ENCODE measurements around the gene RAP1A.

The RAP1A gene

DNA sequence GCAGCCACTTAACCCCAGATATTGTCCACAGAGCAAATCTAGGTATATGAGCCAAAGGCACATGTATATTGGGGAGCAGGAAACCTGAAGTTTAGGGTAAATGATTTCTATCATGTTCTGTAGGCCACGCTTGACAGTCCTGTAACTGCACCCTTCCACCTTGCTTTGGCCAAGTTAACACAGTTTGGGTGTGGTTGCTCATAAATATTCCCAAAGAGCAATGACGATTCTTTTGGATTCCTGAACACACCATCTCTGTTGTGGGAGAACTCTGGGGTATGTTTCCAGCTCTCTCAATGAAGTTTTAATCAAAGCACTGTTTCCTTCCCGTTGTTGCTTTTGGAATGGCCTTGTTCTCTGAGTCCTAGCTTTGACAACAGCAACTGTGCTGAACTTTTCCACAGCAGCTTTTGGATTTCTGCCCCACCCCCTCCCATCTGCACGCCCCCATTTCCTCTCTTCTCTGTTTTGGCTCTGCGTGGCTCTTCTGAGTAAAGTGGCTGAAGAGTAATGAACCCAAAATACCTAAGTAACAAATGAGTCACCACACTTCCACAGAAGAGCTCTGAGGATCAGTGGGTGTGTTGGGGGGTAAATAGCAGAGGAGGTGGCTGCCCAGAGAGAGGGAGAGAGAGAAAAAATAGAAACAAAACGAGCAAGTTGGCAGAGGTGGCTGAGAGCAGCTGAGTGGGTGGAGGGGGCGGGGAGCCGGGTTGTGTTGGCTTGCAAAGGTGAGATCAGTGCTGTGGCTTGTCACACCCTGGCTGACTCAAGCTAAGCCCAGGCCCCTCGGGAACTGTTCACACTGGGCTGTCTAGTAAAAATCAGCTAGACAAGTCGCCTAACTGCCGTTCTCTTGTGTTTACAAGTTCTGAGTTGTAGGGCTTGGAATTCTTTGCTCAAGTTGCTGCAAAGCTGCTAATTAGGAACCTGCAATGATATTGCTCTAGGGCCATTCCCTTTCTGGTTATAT, 26.9 kb upstream of the RAP1A start:
- Mint-ChIP-seq H3K27ac (peak overlapping the region; percentile 79), H3K4me1 (peaks cover 70% of the 10 kb centered on the region), H3K9me3 (no peaks in the 10 kb centered on the region), H3K4me3 (peak overlapping the region; percentile 49), H3K27me3 (no peaks in the 10 kb centered on the region), H3K36me3 (no peaks in the 10 kb centered on the region)

DNA sequence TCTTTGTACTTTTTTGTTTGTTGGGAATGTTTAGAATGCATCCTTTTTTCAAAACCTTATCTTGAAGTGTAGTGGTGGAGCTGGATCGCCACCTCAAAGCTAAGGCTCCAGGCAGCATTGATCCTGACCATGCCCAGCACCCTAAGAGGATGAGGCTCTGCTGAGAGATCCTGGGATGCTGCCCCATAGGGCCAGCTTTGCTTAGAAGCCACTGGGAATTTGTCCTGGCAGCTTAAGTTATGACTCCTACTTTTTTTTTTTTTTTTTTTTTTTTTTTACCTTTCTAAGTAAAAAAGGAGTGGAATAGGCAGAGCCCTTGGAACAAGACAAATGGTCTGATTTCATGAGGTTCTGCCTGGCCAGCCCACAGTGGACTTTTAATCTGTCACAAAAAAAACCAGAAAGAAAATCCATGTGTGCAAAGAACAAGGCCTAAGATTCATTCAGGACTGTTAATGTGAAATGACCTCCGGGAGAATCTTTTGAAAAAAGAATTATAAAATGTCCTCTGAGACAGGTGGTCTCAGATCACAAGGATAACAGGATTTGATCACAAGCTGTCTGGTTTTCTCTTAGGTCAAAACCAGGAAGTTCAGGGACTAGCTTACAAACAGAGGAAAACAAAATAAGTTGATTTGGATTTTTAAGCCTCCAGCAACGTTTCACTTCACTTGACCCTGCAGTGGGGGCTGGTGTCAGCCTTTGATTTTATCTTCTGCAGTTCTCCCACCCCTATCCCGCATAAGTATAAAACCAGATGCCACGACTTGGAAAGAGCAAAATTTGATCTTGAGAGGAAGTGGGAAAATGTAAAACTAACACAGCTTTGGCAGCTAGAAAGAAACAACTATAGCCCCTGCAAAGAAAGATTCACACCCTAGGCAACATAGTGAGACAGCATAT, 25.9 kb upstream of the RAP1A start:
- H3K9me3 Mint-ChIP-seq = no peaks in the 10 kb centered on the region
- peak overlapping the region; percentile 52 for H3K4me3 Mint-ChIP-seq
- peaks cover 80% of the 10 kb centered on the region for H3K4me1 Mint-ChIP-seq
- H3K36me3 Mint-ChIP-seq = no peaks in the 10 kb centered on the region
- peak overlapping the region; percentile 79 for H3K27ac Mint-ChIP-seq
- H3K27me3 Mint-ChIP-seq = no peaks in the 10 kb centered on the region

DNA sequence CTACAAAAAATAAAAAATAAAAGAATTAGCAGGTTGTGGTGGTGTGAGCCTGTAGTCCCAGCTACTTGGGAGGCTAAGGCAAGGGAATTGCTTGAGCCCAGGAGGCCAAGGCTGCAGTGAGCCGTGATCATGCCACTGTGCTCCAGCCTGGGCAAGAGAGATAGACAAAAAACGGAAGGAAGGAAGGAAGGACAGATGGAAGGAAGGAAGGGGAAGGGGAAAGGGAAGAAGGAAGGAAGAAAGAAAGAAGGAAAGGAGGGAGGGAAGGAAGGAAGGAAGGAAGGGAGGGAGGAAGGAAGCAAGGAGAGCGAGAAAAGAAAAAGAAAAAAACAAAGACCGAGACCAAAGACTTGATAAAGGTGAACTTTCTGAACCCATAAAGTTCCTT, 25.3 kb upstream of the RAP1A start:
- Mint-ChIP-seq H3K4me1 (peaks cover 83% of the 10 kb centered on the region), H3K27me3 (no peaks in the 10 kb centered on the region), H3K36me3 (no peaks in the 10 kb centered on the region), H3K4me3 (peak overlapping the region; percentile 52), H3K27ac (peak overlapping the region; percentile 77), H3K9me3 (no peaks in the 10 kb centered on the region)

DNA sequence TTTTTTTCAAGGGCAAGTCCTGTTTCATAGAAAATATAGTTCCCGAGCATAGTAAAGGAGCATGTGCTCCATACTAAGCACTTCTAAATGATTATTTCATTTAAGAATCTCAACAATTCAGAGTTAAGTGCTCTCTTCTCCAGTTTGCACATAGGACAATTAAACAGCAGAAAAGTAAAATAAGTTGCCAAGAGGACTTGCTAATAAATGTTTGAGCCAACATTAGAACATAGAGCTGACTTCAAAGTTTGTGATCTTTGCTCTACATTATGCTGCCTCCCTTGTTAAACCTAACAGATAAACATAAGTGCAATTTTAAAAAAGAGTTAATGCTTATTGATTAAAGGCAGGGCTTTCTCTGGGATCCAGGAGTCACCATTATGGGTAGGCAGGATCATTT, 23.8 kb upstream of the RAP1A start:
- H3K27me3 Mint-ChIP-seq = no peaks in the 10 kb centered on the region
- peaks cover 97% of the 10 kb centered on the region for H3K4me1 Mint-ChIP-seq
- H3K9me3 Mint-ChIP-seq = no peaks in the 10 kb centered on the region
- H3K27ac Mint-ChIP-seq = no peak overlapping the region
- no peaks in the 10 kb centered on the region for H3K36me3 Mint-ChIP-seq
- H3K4me3 Mint-ChIP-seq = no peak overlapping the region

DNA sequence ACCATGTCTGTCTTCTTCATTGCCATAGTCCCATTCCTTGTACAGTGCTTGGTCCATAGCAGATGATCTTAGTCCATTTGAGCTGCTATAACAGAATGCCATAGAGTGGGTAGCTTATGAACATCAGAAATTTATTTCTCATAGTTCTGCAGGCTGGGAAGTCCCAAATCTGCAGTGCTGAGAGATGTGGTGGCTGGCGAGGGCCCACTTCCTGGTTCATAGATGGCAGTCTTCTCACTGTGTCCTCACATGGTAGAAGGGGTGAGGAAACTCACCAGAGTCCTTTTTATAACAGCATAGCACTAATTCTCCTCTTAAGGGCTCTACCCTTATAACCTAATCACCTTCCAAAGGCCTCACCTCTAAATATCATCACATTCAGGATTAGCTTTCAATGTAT, 23.1 kb upstream of the RAP1A start:
- peak overlapping the region; percentile 55 for H3K27ac Mint-ChIP-seq
- peak overlapping the region; percentile 44 for H3K4me3 Mint-ChIP-seq
- H3K36me3 Mint-ChIP-seq = no peaks in the 10 kb centered on the region
- peaks cover 97% of the 10 kb centered on the region for H3K4me1 Mint-ChIP-seq
- H3K27me3 Mint-ChIP-seq = no peaks in the 10 kb centered on the region
- H3K9me3 Mint-ChIP-seq = no peaks in the 10 kb centered on the region

- H3K27ac Mint-ChIP-seq = no peak overlapping the region
- H3K9me3 Mint-ChIP-seq = no peaks in the 10 kb centered on the region
- H3K4me3 Mint-ChIP-seq = no peak overlapping the region
- H3K4me1 Mint-ChIP-seq = peaks cover 97% of the 10 kb centered on the region
- no peaks in the 10 kb centered on the region for H3K27me3 Mint-ChIP-seq
- no peaks in the 10 kb centered on the region for H3K36me3 Mint-ChIP-seq
These were observed 22.2 kb upstream of the RAP1A start for GRCh38 chr1:111597426-111597825.

- H3K4me1 Mint-ChIP-seq = peaks cover 97% of the 10 kb centered on the region
- H3K27ac Mint-ChIP-seq = peak overlapping the region; percentile 14
- no peaks in the 10 kb centered on the region for H3K27me3 Mint-ChIP-seq
- H3K9me3 Mint-ChIP-seq = no peaks in the 10 kb centered on the region
- peak overlapping the region; percentile 4 for H3K4me3 Mint-ChIP-seq
- no peaks in the 10 kb centered on the region for H3K36me3 Mint-ChIP-seq
These were observed 21.0 kb upstream of the RAP1A start for GRCh38 chr1:111598544-111598943.

- H3K27ac Mint-ChIP-seq = peak overlapping the region; percentile 92
- H3K27me3 Mint-ChIP-seq = no peaks in the 10 kb centered on the region
- H3K4me1 Mint-ChIP-seq = peaks cover 97% of the 10 kb centered on the region
- no peaks in the 10 kb centered on the region for H3K9me3 Mint-ChIP-seq
- peak overlapping the region; percentile 11 for H3K4me3 Mint-ChIP-seq
- H3K36me3 Mint-ChIP-seq = no peaks in the 10 kb centered on the region
These were observed 19.6 kb upstream of the RAP1A start for GRCh38 chr1:111599781-111600693.

DNA sequence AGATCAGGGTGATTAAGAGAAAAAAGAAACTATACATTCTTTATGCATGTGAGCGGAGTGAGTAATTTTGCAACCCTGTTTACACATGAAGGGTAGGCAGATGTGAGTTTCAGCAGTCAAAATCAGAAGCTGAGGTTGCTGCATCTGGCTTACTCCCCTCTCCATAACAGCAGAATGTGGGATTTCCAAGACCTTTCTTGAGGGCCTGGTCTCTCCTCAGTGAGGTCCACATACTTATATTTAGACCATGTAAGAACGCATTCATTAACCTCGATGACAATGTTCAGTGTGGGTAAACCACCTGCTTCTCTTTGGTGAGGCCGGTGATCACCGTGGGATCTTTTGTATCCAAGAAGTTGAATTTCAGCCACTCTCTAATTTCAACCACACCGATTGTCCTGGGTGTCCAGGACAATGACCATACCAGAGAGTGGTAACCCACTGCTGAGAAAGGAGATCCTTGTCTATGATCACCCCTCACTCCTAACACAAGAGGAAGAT, 18.7 kb upstream of the RAP1A start:
- Mint-ChIP-seq H3K4me3 (peak overlapping the region; percentile 11), H3K36me3 (no peaks in the 10 kb centered on the region), H3K27ac (no peak overlapping the region), H3K4me1 (peaks cover 97% of the 10 kb centered on the region), H3K9me3 (no peaks in the 10 kb centered on the region), H3K27me3 (no peaks in the 10 kb centered on the region)

- no peak overlapping the region for H3K4me3 Mint-ChIP-seq
- H3K4me1 Mint-ChIP-seq = peaks cover 90% of the 10 kb centered on the region
- peak overlapping the region; percentile 13 for H3K27ac Mint-ChIP-seq
- H3K9me3 Mint-ChIP-seq = no peaks in the 10 kb centered on the region
- no peaks in the 10 kb centered on the region for H3K36me3 Mint-ChIP-seq
- H3K27me3 Mint-ChIP-seq = no peaks in the 10 kb centered on the region
These were observed 17.3 kb upstream of the RAP1A start for GRCh38 chr1:111602302-111602701.

DNA sequence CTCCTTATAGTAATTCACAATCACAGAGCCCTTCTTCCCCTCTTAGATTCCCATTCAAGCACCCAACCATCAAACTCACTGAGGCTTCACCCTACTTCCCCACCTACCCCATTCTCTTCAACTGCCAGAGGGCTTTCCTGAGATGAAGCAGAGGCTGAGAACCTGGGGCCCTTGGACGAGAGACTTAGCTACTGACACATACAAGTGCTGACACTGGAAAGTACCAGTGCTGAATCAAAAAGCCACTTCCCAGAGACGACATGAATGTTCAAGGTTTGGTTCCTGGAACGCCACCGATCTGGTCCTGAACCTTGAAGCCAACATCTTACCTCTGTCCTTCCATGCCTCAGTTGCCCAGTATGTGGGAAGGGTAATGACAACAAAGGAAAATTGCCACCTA, 16.6 kb upstream of the RAP1A start:
- H3K27ac Mint-ChIP-seq = peak overlapping the region; percentile 85
- no peaks in the 10 kb centered on the region for H3K27me3 Mint-ChIP-seq
- no peaks in the 10 kb centered on the region for H3K36me3 Mint-ChIP-seq
- peaks cover 83% of the 10 kb centered on the region for H3K4me1 Mint-ChIP-seq
- H3K4me3 Mint-ChIP-seq = peak overlapping the region; percentile 47
- no peaks in the 10 kb centered on the region for H3K9me3 Mint-ChIP-seq

- Mint-ChIP-seq H3K4me1 (peaks cover 74% of the 10 kb centered on the region), H3K27ac (peak overlapping the region; percentile 91), H3K36me3 (no peaks in the 10 kb centered on the region), H3K27me3 (no peaks in the 10 kb centered on the region), H3K9me3 (no peaks in the 10 kb centered on the region), H3K4me3 (peak overlapping the region; percentile 51)
These were observed 15.6 kb upstream of the RAP1A start for GRCh38 chr1:111603979-111604378.

GRCh38 chr1:111604931-111605330, 14.7 kb upstream of the RAP1A start:
- no peak overlapping the region for H3K4me3 Mint-ChIP-seq
- H3K27ac Mint-ChIP-seq = peak overlapping the region; percentile 91
- peaks cover 69% of the 10 kb centered on the region for H3K4me1 Mint-ChIP-seq
- no peaks in the 10 kb centered on the region for H3K9me3 Mint-ChIP-seq
- H3K36me3 Mint-ChIP-seq = no peaks in the 10 kb centered on the region
- H3K27me3 Mint-ChIP-seq = no peaks in the 10 kb centered on the region

- Mint-ChIP-seq H3K4me3 (no peak overlapping the region), H3K27ac (peak overlapping the region; percentile 60), H3K36me3 (no peaks in the 10 kb centered on the region), H3K4me1 (peaks cover 68% of the 10 kb centered on the region), H3K27me3 (no peaks in the 10 kb centered on the region), H3K9me3 (no peaks in the 10 kb centered on the region)
These were observed 14.0 kb upstream of the RAP1A start for GRCh38 chr1:111605576-111605975.

All from activated naive CD4-positive, alpha-beta T cell treated with anti-CD3 and anti-CD28 coated beads, Interleukin-2, amount 50 U/mL, for 24 hours (primary cell).